ENCODE data around the gene LIPG. TPM values are rescaled to one million over a fixed set of nuclear protein-coding genes. Genes with fewer than 3 reads are reported as not detected.

LIPG gene
- total and polyA plus RNA-seq, 2 of the 13 experiments (the other 11 are each of a cell fraction or from before 2014, with no cell fraction given) = 0.96 to 10.8 TPM

DNA sequence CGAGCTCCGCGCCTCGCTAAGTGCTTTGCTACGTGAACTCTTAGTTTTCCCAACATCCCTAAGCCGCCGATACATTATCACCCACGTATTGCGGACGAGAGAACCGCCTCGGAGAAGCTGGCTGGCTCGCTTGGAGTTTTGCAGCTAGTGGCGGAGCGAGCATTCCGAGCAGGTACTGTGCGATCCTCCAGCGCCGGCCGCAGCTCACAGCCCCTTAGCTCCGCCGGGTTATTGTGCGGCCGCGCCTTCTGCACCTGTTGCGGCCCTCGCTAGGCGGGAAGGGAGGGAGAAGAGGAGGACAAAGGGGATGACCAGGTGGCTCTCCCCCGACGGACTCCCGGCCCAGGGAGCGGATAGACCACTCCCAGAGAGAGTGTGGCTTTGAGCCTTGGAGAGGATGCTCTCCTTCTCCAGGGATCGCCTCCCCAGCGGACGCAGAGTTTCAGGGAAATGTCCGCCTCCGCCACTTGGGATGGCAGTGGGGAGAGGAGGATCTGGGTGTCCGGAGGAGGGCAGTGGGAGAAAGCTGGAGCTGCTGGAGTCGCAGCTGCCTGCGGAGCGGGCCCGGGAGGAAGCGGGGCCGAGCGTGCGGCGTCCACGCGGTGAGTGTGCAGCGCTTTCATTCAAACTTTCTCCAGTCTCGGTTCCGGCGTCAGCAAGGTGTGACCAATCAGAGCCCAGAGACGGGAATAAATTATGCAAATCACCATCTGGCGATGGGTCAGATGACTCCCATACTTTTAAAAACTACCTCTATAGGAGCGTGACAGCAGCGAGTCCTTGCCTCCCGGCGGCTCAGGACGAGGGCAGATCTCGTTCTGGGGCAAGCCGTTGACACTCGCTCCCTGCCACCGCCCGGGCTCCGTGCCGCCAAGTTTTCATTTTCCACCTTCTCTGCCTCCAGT lies at the start of gene LIPG (continued):
- no peak for TF ChIP-seq ZNF646 (CRISPR knock-in tag; IDR thresholded peaks at IDR 0.05)
- peak; percentile 38; the same call in 1 of the 2 replicates for TF ChIP-seq SPEN (CRISPR knock-in tag; IDR thresholded peaks at IDR 0.05; ENCODE audit: low read depth)
- no peak for TF ChIP-seq ZNF383 (CRISPR knock-in tag; IDR thresholded peaks at IDR 0.05; ENCODE audit: borderline replicate concordance)
- 0 out of 2 replicates have a peak, but pooled peaks have one; percentile 9 for TF ChIP-seq ZFP41 (CRISPR knock-in tag; IDR thresholded peaks at IDR 0.05; ENCODE audit: borderline replicate concordance)
- no peak for TF ChIP-seq ZNF569 (CRISPR knock-in tag; IDR thresholded peaks at IDR 0.05; ENCODE audit: borderline replicate concordance)
- TF ChIP-seq ZNF737 (CRISPR knock-in tag; IDR thresholded peaks at IDR 0.05; ENCODE audit: borderline replicate concordance) = no peak
- peak; percentile 78; the same call in 1 of the 2 replicates for TF ChIP-seq ZNF562 (CRISPR knock-in tag; IDR thresholded peaks at IDR 0.05; ENCODE audit: borderline replicate concordance)
- TF ChIP-seq ARNT2 (CRISPR knock-in tag; IDR thresholded peaks at IDR 0.05; ENCODE audit: low read depth) = peak; percentile 73; the same call in 1 of the 2 replicates
- peak; percentile 82 for TF ChIP-seq ZSCAN29 (CRISPR knock-in tag; conservative IDR thresholded peaks at IDR 0.05)
- TF ChIP-seq, protein P1, sequence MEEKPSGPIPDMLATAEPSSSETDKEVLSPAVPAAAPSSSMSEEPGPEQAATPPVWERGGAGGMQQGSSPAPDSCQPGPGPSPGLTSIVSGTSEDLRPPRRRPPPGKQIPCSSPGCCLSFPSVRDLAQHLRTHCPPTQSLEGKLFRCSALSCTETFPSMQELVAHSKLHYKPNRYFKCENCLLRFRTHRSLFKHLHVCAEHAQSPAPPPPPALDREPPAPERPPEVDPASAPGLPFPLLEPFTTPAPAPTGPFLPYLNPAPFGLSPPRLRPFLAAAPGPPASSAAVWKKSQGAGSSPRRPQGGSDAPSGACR (CRISPR knock-in tag; IDR thresholded peaks at IDR 0.05) = no peak
- TF ChIP-seq, protein P2, sequence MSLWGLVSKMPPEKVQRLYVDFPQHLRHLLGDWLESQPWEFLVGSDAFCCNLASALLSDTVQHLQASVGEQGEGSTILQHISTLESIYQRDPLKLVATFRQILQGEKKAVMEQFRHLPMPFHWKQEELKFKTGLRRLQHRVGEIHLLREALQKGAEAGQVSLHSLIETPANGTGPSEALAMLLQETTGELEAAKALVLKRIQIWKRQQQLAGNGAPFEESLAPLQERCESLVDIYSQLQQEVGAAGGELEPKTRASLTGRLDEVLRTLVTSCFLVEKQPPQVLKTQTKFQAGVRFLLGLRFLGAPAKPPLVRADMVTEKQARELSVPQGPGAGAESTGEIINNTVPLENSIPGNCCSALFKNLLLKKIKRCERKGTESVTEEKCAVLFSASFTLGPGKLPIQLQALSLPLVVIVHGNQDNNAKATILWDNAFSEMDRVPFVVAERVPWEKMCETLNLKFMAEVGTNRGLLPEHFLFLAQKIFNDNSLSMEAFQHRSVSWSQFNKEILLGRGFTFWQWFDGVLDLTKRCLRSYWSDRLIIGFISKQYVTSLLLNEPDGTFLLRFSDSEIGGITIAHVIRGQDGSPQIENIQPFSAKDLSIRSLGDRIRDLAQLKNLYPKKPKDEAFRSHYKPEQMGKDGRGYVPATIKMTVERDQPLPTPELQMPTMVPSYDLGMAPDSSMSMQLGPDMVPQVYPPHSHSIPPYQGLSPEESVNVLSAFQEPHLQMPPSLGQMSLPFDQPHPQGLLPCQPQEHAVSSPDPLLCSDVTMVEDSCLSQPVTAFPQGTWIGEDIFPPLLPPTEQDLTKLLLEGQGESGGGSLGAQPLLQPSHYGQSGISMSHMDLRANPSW (CRISPR knock-in tag; IDR thresholded peaks at IDR 0.05; ENCODE audit: borderline replicate concordance) = no peak
- peak; percentile 68 for TF ChIP-seq JUNB (CRISPR knock-in tag; IDR thresholded peaks at IDR 0.05; ENCODE audit: borderline replicate concordance)
- TF ChIP-seq, protein P3, sequence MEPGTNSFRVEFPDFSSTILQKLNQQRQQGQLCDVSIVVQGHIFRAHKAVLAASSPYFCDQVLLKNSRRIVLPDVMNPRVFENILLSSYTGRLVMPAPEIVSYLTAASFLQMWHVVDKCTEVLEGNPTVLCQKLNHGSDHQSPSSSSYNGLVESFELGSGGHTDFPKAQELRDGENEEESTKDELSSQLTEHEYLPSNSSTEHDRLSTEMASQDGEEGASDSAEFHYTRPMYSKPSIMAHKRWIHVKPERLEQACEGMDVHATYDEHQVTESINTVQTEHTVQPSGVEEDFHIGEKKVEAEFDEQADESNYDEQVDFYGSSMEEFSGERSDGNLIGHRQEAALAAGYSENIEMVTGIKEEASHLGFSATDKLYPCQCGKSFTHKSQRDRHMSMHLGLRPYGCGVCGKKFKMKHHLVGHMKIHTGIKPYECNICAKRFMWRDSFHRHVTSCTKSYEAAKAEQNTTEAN (CRISPR knock-in tag; conservative IDR thresholded peaks at IDR 0.05) = no peak
- peak; percentile 22; the same call in 1 of the 2 replicates for TF ChIP-seq ZNF563 (CRISPR knock-in tag; IDR thresholded peaks at IDR 0.05)
